Lung (tissue), 12 donors: ENCODE results near the gene KSR1. TPM values are rescaled to one million over a fixed set of nuclear protein-coding genes. Genes with fewer than 3 reads are reported as not detected.

Experiments used
- ATAC-seq: fragments of 200-7000 bp; cut with Tn5 transposase; one replicate; pipeline ENCODE4 v1.9.1; 2020; ENCODE audit warnings: moderate number of reproducible peaks; ENCODE audit not compliant: insufficient read depth, low FRiP score
- DNase-seq, 3 donors: peaks; one replicate each; pipeline ENCODE4 v3.0.0-alpha.2; 2013 to 2017
- H3K27ac ChIP-seq, 2 donors: one replicate each; pipeline ENCODE4 v1.5.1; 2013; ENCODE audit warnings: mild to moderate bottlenecking in 2 of 2, moderate library complexity in 2 of 2, control low read depth in 1 of 2, inconsistent platforms in 1 of 2, low read depth in 1 of 2, low read length in 1 of 2
- H3K27me3 ChIP-seq, 3 donors: one replicate each; pipeline ENCODE4 v1.5.1; 2013; ENCODE audit warnings: low read length in 2 of 3; ENCODE audit not compliant: control insufficient read depth in 3 of 3, insufficient read depth in 3 of 3
- H3K36me3 ChIP-seq, 4 donors: one replicate each; pipeline ENCODE4 v1.5.1; 2013; ENCODE audit warnings: low read length in 4 of 4, mild to moderate bottlenecking in 1 of 4, moderate library complexity in 1 of 4; ENCODE audit not compliant: control insufficient read depth in 4 of 4, insufficient read depth in 4 of 4
- H3K4me1 ChIP-seq, 5 donors: one replicate each; pipeline ENCODE4 v1.5.1; 2013; ENCODE audit warnings: low read length in 5 of 5, mild to moderate bottlenecking in 2 of 5, moderate library complexity in 1 of 5; ENCODE audit not compliant: control insufficient read depth in 5 of 5, insufficient read depth in 5 of 5
- H3K4me3 ChIP-seq: one replicate; pipeline ENCODE4 v1.5.1; 2013; ENCODE audit warnings: mild to moderate bottlenecking, control low read depth, moderate library complexity
- H3K9ac ChIP-seq, 2 donors: one replicate each; pipeline ENCODE4 v1.5.1; 2013; ENCODE audit warnings: low read length in 2 of 2, control low read depth in 1 of 2; ENCODE audit not compliant: insufficient read depth in 1 of 2
- H3K9me3 ChIP-seq, 4 donors: one replicate each; pipeline ENCODE4 v1.5.1; 2013; ENCODE audit warnings: low read length in 3 of 4, mild to moderate bottlenecking in 1 of 4, moderate library complexity in 1 of 4; ENCODE audit not compliant: control insufficient read depth in 4 of 4, insufficient read depth in 3 of 4
- WGBS, 2 donors: extraction: QIAGEN DNeasy Blood & Tissue Kit; methylation state at CpG; one replicate each; pipeline ENCODE4 v1.1.7; 2013; 5-methylcytosine and 5-hydroxymethylcytosine counted together
- polyA plus RNA-seq, 2 donors: library from polyadenylated mRNA; stranded (reverse); fragments of 200-250 nt; gene quantifications; one replicate each; pipeline ENCODE4 v1.2.1, GENCODE V29; 2013
- total RNA-seq, 2 donors: library from RNA; depleted of rRNA in 1 of 2; stranded (reverse); fragments of >200 nt in 1 of 2; gene quantifications; one replicate each; pipeline ENCODE4 v1.2.1, GENCODE V29; 2014 to 2021
- TF ChIP-seq, protein P1 (sequence below): IDR thresholded peaks from 2 replicates; pipeline ENCODE4 v1.5.1; 2012; ENCODE audit warnings: mild to moderate bottlenecking; ENCODE audit errors: control extremely low read depth, extremely low read depth
- donor health status: control.
- donor health status: control.
- donor health status: Bipolar disorder and iron deficiency.
- donor health status: healthy.
- donor health status: DM: yes; HTN: yes; CAD: no.

Gene KSR1
- total and polyA plus RNA-seq, 4 donors = 26.8 to 70.0 (median 42.3) TPM

DNA sequence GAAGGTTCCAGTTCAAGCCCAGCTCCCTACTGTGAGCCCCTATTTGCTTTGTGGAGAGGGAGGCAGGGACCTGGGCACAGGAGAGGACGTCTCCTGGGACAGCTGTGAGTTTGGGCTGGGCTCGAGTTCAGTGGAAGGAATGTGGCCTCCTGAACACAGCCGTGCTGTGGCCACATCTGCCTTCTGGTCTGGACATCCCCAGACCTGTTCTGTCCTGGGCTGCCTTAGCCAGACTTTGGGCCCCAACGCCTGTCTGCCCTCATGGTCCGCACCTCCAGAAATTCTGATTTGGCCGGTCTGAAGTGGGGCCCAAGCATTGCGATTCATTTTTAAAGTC, 114.3 kb downstream of the KSR1 start:
- TF ChIP-seq, protein P1, sequence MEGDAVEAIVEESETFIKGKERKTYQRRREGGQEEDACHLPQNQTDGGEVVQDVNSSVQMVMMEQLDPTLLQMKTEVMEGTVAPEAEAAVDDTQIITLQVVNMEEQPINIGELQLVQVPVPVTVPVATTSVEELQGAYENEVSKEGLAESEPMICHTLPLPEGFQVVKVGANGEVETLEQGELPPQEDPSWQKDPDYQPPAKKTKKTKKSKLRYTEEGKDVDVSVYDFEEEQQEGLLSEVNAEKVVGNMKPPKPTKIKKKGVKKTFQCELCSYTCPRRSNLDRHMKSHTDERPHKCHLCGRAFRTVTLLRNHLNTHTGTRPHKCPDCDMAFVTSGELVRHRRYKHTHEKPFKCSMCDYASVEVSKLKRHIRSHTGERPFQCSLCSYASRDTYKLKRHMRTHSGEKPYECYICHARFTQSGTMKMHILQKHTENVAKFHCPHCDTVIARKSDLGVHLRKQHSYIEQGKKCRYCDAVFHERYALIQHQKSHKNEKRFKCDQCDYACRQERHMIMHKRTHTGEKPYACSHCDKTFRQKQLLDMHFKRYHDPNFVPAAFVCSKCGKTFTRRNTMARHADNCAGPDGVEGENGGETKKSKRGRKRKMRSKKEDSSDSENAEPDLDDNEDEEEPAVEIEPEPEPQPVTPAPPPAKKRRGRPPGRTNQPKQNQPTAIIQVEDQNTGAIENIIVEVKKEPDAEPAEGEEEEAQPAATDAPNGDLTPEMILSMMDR = no peak
- H3K9ac ChIP-seq = no peak overlapping the region
- H3K4me1 ChIP-seq = peaks cover 0 to 18% (median 8%) of the 10 kb centered on the region in 5 donors
- no peaks in the 10 kb centered on the region for H3K27me3 ChIP-seq
- H3K4me3 ChIP-seq = no peak overlapping the region
- H3K36me3 ChIP-seq = no peaks in the 10 kb centered on the region
- H3K27ac ChIP-seq = no peak overlapping the region
- 90 to 95% methylated on average over 7 of the region's 7 CpGs for WGBS, 2 donors
- H3K9me3 ChIP-seq = no peaks in the 10 kb centered on the region
- DNase-seq (no peak), ATAC-seq (no peak)

DNA sequence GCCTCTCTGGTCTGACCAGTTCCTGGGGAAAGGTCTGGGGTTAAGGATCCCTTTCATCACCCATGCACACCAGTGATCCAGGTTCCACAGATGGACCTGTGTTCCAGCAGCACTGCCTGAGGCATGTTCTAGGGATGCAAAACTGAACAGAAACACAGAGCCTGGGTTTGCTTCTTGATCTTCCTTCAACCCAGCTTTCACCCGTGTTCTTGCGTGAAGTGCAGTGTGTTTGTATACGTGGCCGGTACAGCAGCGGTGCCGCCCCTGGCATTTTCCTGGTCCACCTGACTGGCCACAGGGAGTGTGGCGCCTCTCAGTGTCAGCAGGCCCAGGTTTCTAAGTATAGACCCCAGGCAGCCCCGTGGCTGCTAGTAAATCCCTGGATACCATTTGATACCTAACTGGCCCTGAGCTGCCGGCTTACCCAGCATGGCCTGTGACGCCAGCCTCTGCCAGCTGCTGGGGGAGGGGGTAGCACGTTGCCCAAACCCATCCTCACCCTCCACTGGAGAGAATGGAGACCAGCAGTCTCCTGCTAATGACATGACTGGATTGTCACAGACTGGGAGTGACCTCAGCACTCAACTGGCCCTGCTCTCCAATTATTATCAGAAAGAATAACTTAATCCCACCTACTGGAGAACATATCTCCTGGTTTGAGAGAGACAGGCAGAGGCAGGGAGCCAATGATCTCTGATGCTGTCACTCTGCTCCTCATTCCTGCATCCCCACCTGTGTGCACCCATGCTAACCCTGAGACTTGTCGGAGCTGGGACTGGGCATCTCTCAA, 115.5 kb downstream of the KSR1 start:
- TF ChIP-seq, protein P1 = no peak
- no peak overlapping the region for H3K4me3 ChIP-seq
- peaks cover 0 to 26% (median 13%) of the 10 kb centered on the region in 5 donors for H3K4me1 ChIP-seq
- H3K9me3 ChIP-seq = no peaks in the 10 kb centered on the region
- DNase-seq (no peak), ATAC-seq (no peak)
- H3K27ac ChIP-seq = no peak overlapping the region
- 92 to 93% methylated on average over 12 of the region's 12 CpGs for WGBS, 2 donors
- H3K27me3 ChIP-seq = no peaks in the 10 kb centered on the region
- no peaks in the 10 kb centered on the region for H3K36me3 ChIP-seq
- H3K9ac ChIP-seq = no peak overlapping the region

DNA sequence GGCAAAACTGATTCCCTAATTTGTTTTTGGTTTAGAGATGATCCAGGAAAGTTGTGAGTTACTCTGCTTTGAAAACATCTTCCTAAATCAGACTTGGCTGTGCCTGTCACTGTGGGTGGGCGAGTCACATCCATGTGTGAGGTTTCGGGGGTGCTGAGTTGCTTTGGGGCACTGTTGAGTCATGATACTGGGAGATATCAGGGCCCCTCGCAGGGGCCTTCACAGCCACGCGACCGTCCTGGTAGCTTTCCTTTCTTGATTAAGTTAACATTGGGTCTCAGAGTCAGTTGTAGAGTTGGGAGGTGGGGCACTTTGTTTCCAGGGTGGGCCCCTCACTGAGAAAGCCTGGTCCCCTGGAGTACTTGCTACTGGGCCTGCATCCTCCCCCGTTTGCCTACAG, 116.4 kb downstream of the KSR1 start:
- Histone ChIP-seq H3K27ac (no peak overlapping the region), H3K36me3 (peaks cover 0 to 2% (median 0%) of the 10 kb centered on the region in 4 donors), H3K9me3 (no peaks in the 10 kb centered on the region), H3K9ac (no peak overlapping the region), H3K27me3 (no peaks in the 10 kb centered on the region), H3K4me1 (peaks cover 0 to 35% (median 14%) of the 10 kb centered on the region in 5 donors), H3K4me3 (no peak overlapping the region)
- 84 to 89% methylated on average over 7 of the region's 7 CpGs for WGBS, 2 donors
- ATAC-seq (no peak), DNase-seq (no peak)
- TF ChIP-seq, protein P1 = no peak
